Ammon's horn (tissue), 1 donor: ENCODE data around the gene ZNF497.
"Not testable (repeated sequence)": the region's sequence is repeated elsewhere in the genome, so short reads cannot be mapped to it uniquely, and the experiment has no call there.

Source experiments
- DNase-seq: peaks from one replicate; pipeline ENCODE4 v3.0.0-alpha.2; 2016; ENCODE audit warnings: low spot score

The ZNF497 gene

GRCh38 chr19:58394821-58395219 is 32.3 kb upstream of the ZNF497 start:
- no peak for DNase-seq

GRCh38 chr19:58393725-58394033 is 31.1 kb upstream of the ZNF497 start:
- DNase-seq: no peak

GRCh38 chr19:58392945-58393724 is 30.6 kb upstream of the ZNF497 start:
- no peak for DNase-seq

- DNase-seq: no peak
Measured at GRCh38 chr19:58388175-58388526, 25.6 kb upstream of the ZNF497 start.

GRCh38 chr19:58387338-58388174 is 25.0 kb upstream of the ZNF497 start:
- no peak for DNase-seq

DNA sequence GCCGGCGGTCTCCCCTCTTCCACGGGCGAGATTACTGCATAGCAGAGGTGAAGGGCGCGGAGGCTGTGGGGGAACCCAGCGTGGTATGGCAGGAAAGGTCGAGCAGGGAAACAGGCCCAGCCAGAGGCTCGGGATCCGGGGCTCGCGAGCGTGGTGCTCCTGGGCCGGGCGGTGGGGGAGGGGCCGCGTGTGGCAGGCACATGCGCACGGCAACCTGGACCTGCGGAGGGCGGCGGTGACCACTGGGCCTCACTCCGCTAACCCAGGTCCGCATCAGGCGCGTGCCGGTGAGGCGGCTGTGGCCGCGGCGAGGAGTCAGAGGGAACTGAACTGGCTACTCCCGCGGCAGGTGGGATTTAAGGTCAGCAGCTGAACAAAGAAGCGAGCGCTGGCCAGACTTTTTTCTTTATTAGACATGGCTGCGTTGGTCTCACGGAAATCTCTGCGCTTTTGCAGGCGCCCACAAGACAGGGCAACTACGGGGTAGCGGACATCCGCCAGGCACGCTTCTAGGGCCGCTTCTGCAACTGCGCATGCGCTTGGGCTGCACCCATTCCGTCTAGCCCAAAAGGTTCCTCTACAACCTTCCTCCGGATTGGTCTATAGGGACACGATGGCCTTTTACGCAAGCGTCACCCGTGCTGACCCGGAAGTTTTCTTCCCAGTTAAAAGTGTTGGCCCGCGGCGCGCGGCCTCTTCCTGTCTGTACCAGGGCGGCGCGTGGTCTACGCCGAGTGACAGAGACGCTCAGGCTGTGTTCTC is 24.2 kb upstream of the ZNF497 start, which contains the start of gene RPS5:
Gene RPS5, plus strand, starts transcription at position 694 of the 762 bp plus-strand sequence. CDS start 869 bp downstream, outside the sequence.
- peak; percentile 99 for DNase-seq

GRCh38 chr19:58385891-58386575 is 23.5 kb upstream of the ZNF497 start:
- DNase-seq: no peak

GRCh38 chr19:58385313-58385890 is 22.9 kb upstream of the ZNF497 start:
- DNase-seq: no peak

- DNase-seq: no peak
Measured at GRCh38 chr19:58382997-58383603, 20.5 kb upstream of the ZNF497 start.

DNA sequence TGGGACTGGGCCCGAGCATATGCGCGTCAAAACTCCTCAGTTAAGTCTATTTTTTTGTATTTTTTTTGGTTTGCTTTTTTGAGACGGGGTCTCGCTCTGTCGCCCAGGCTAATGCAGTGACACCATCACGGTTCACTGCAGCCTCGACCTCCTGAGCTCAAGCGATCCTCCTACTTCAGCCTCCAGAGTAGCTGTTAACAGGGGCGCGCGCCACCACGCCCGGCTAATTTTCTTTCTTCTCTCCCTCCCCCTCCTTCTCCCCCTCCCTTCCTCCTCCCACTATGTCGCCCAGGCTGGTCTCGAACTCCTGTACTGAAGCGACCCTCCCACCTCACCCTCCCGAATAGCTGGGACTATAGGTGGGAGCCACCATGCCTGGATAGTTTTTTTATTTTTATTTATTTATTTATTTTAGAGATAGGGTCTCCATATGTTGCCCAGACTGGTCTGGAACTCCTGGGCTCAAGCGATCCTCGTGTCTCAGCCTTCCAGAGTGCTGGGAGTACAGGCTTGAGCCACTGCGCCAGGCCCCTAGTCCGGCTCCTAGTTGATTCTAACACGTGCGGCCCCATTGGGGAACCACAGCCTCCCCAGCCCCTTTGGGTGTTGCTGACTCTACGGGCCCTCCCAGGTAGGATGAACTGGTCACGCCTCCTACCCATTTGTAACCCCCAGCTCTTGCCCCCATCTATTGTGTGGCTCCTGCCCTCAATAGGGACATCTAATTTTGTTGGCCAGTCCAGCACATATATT is 19.1 kb upstream of the ZNF497 start:
- no peak for DNase-seq

- DNase-seq: peak; percentile 100
Measured at GRCh38 chr19:58380662-58381459, 18.3 kb upstream of the ZNF497 start, which contains the start of gene ZNF837. TSS of gene ZNF837 (minus strand) at chr19:58381030. CDS start at chr19:58369332, 11,698 bp downstream.

DNA sequence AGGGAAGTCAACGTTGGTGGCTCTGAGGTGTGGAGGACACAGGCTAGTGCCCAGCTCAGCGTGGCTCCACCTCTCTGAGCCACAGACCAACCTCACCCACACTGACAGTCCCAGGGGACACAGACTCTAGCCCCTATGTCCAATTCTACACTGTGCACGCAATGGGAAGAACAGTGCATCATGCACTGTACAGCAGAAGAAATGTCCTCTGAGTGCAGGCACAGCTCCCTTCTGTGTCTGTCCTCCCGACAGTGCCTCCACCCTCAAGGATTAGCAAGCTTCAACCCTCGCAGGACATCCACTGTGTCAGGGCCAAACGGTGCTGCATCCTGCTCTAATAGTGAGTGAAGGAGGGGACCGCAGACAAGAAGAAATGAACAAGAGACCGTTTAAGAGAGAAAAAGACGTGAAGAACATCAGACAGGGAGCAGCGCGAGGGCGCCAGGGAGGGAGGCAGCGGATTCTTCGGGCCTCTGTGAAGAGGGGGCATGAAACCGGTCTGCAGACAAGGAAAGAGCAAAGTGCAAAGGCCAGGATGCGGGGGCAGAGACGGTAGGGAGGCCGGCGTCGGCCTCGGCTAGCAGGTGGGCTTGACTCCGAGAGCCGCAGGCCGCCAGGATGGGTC is 17.6 kb upstream of the ZNF497 start:
- DNase-seq: no peak

DNA sequence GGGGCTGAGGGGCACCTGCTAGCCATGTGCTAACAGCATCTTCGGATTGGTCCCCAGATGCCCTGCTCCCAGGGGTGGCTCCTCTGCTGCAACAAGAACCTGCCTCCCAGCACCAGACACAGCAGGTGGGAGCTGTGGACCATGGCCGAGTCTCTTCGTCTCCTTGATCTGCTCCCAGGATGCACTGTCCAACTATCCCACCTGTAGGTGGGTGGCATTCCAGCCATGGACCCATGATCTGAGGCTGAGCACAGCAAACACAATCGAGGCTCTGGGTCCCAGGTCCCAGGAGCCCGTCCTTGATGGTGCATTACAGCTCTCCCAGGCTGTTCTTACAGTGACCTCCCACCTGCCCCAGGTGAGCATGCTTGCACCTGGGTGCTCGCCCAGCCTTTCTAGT is 16.7 kb upstream of the ZNF497 start:
- no peak for DNase-seq

GRCh38 chr19:58376724-58377123 is 14.2 kb upstream of the ZNF497 start:
- DNase-seq: not testable (repeated sequence)

GRCh38 chr19:58374200-58374599 is 11.6 kb upstream of the ZNF497 start:
- no peak for DNase-seq

DNA sequence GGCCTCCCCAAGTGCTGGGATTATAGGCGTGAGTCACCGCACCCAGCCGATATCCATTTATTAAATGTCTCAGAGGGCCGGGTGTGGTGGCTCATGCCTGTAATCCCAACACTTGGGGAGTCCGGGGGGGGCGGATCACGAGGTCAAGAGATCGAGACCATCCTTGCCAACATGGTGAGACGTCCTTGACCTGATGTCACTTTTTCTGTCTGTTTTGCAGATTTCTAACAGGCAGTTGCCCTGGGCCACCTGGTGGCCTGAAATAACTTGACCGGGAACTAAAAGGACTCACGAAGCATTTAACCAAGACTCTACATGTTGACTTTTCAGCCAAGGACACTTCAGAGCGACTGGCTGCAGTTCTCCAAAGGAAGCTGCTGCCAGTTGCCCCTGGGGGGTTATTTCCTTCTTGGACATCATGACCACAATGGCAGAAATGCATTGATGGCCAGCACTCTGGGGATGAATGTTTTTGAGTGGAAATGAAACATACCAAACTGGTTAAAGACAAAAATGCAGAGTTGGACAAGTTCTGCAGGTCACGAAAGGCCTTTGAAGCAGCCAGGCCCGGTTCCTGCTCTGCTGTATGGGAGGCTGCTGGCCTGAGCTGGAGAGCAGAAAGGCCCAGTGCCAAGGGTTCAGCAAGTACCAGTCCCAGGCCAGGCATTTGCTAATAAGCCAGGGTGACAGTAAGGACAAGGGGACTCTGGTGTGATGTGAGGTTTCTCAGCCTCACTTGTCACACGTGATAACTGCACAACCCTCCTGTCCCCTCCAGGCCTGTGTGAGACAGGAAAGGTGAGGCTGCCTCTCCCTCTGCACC is 10.0 kb upstream of the ZNF497 start:
- DNase-seq: no peak

GRCh38 chr19:58368561-58369360 is 6.2 kb upstream of the ZNF497 start:
- DNase-seq: no peak
